ENCODE results near the gene UNCX.

DNA sequence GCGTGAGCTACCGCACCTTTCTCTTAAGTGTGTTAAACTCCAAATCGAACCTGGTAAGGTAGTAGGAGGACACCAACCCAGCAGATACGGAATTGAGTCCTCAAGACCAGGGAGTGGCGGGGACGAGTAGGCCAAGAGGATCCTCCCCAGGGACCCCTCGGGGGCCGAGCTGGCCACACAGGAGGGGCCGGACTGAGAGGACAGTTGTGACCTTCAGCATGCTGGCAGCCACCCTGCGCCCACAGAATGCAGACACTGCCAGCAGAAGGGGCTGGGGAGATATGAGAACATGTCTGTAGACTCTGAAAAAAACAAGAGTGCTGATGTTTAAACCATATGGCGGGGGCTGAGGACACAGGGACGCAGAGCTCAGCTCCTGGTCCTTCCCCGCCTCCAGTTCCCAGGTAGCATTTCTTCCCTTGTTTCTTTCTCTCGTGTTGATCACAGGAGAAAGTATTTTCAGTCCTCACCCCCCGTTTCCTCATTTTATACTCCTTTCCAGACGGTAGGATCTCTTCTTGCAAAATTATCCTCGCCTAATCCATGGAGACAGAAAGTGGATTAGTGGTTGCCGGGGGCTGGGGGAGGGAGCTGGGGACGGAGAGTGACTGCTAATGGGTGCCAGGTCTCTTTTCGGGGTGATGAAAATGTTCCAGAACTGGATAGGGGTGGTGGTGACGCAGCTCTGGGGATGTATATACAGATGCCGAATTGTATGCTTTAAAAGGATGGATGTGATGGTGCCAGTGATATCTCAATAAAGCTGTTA is 11.5 kb upstream of the UNCX start:
- TF ChIP-seq, protein P1, sequence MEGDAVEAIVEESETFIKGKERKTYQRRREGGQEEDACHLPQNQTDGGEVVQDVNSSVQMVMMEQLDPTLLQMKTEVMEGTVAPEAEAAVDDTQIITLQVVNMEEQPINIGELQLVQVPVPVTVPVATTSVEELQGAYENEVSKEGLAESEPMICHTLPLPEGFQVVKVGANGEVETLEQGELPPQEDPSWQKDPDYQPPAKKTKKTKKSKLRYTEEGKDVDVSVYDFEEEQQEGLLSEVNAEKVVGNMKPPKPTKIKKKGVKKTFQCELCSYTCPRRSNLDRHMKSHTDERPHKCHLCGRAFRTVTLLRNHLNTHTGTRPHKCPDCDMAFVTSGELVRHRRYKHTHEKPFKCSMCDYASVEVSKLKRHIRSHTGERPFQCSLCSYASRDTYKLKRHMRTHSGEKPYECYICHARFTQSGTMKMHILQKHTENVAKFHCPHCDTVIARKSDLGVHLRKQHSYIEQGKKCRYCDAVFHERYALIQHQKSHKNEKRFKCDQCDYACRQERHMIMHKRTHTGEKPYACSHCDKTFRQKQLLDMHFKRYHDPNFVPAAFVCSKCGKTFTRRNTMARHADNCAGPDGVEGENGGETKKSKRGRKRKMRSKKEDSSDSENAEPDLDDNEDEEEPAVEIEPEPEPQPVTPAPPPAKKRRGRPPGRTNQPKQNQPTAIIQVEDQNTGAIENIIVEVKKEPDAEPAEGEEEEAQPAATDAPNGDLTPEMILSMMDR (IDR thresholded peaks at IDR 0.05), result no peak
- no peak for TF ChIP-seq POLR2A (IDR thresholded peaks at IDR 0.05)

Data from heart left ventricle (tissue), 13 donors.